ENCODE data around the gene AGA.

Gene AGA

GRCh38 chr4:177385576-177386277 lies 56.5 kb downstream of the AGA start:
- no peak for DNase-seq

DNA sequence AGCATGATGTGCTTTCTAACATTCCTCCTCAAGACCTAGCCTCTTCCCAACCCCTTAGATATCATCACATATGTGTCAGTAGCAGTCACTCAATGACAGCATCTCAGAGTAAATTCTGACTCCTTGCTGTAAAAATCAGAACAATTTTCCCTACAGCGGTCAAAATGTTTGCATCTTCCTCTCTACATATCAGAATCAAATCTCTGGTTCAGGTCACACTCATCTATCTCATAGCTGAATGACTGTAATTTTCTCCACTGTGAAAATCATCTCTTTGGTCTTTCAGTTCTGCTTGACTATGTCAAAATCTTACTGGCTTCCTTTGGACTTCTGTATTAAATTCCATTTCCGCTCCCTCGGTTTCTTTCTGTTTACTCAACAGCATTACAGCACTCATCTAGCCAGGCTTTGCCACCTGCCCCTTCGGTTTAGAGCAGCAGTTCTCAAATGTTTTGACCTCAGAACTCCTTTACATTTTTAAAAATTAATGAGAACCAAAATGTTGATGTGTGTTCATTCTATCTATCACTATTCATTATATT lies 57.3 kb downstream of the AGA start:
- DNase-seq, result no peak

DNA sequence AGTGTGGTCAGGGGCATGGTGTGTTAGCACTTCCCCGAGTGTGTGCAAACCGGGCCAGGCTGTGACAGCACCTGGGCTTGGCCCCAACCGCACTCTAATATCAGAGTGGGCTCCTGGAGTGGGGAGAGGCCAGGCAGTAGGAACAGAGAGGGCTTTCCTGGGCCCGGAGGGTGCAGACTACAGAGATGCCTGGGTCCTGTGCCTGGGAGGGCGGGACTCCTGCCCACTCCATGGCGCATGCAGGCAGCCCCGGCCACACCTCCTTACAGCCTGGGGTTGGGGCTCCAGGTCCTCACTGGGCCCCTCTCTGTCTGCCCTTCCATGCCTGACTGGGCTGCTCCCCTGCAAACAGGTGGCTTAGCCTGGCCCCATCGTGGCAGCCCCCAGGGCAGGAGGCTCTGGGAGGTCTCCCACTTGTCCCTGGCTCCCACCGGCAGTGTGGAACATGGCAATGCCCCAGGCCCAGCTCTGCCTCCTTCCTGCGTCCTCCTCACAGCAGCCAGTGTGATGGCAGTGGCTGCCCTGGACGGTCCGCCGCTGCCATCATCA lies 60.4 kb downstream of the AGA start:
- no peak for DNase-seq

Measured in T-helper 1 cell (primary cell).